ENCODE results near the gene STRIP1. TPM values are rescaled to one million over a fixed set of nuclear protein-coding genes. Genes with fewer than 3 reads are reported as not detected.
"Not testable (repeated sequence)": the region's sequence is repeated elsewhere in the genome, so short reads cannot be mapped to it uniquely, and the experiment has no call there.

The STRIP1 gene
- total and polyA plus RNA-seq, 2 of the 8 experiments (the other 6 are each of a cell fraction or from before 2014, with no cell fraction given): 21.3 to 45.6 TPM

DNA sequence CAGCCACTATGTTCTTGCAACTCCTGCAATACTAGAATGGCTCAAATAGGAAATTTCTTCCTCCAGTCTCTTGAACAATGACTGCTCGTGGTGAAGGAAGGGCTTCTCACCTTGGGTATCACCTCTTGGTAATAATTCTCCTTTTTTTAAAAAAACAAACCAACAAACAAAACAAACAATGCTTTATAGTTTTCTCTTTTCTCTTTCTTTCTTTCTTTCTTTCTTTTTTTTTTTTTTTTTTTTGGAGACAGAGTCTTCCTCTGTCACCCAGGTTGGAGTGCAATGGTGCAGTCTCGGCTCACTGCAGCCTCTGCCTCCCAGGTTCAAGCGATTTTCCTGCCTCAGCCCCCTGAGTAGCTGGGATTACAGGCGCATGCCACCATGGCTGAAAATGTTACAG is 3.7 kb upstream of the STRIP1 start:
- H4K8ac ChIP-seq (ENCODE audit: extremely low read depth, insufficient read depth, low read length); H3K4me1 ChIP-seq (replicated peaks in 1 of 4; ENCODE audit: control insufficient read depth in 3 of 4, insufficient read depth in 4 of 4, low read length in 3 of 4); H3K4me2 ChIP-seq (ENCODE audit: insufficient read depth in 1 of 2, low read depth in 2 of 2, low read length in 2 of 2); H4K5ac ChIP-seq (ENCODE audit: insufficient read length, low read depth, low read length); H2BK12ac ChIP-seq (ENCODE audit: low read depth, low read length); H3K9ac ChIP-seq (replicated peaks in 1 of 4; ENCODE audit: extremely low read depth in 1 of 4, low read depth in 3 of 4, low read length in 3 of 4); H3K18ac ChIP-seq (ENCODE audit: extremely low read depth, low read length); H3K14ac ChIP-seq (ENCODE audit: insufficient read length); H2BK5ac ChIP-seq (ENCODE audit: low read depth, low read length); DNase-seq (ENCODE audit: low read depth in 1 of 2, low spot score in 2 of 2); H4K91ac ChIP-seq (replicated peaks; ENCODE audit: insufficient read length, low read length); H2BK20ac ChIP-seq (ENCODE audit: low read length); H3K4ac ChIP-seq (replicated peaks; ENCODE audit: insufficient read length, low read depth, low read length); H2AK5ac ChIP-seq (ENCODE audit: low read depth, low read length); H3K23ac ChIP-seq (ENCODE audit: insufficient read length); H3K79me2 ChIP-seq (ENCODE audit: control insufficient read depth in 1 of 2, insufficient read depth in 2 of 2, low read length in 2 of 2); H3K27me3 ChIP-seq (replicated peaks in 1 of 4; ENCODE audit: control insufficient read depth in 3 of 4, extremely low read depth in 1 of 4, insufficient read depth in 3 of 4, low read length in 3 of 4); H3K27ac ChIP-seq (ENCODE audit: low read depth, low read length); H3K4me3 ChIP-seq (ENCODE audit: extremely low read depth in 1 of 4, insufficient read depth in 2 of 4, low read depth in 3 of 4, low read length in 4 of 4); H2BK120ac ChIP-seq (replicated peaks; ENCODE audit: low read depth, low read length); H3K79me1 ChIP-seq (ENCODE audit: low read depth, low read length); H3K56ac ChIP-seq (replicated peaks; ENCODE audit: insufficient read length, low read depth, low read length); H3K36me3 ChIP-seq (ENCODE audit: control insufficient read depth in 2 of 4, insufficient read depth in 4 of 4, low read length in 3 of 4); H3K23me2 ChIP-seq (ENCODE audit: low read depth, low read length); H2AFZ ChIP-seq (ENCODE audit: low read length); FAIRE-seq; H2BK15ac ChIP-seq (ENCODE audit: low read length); H4K20me1 ChIP-seq (replicated peaks in 1 of 2; ENCODE audit: control insufficient read depth in 1 of 2, insufficient read depth in 2 of 2, low read length in 2 of 2); H3K9me3 ChIP-seq (ENCODE audit: insufficient read depth in 2 of 2, low read depth in 1 of 2, low read length in 1 of 2): not testable (repeated sequence)
- ChIA-PET POLR2A (ENCODE audit: partially characterized antibody) (interaction anchor here (0.7 to 1.8 kb wide), 4 partner anchors 10 to 14 kb away, joined by 3 to 6 read pairs (median 4); no protein-coding TSS in a partner anchor), CTCF (ENCODE audit: partially characterized antibody) (interaction anchor here (0.8 to 4.2 kb wide), 25 partner anchors 9 to 392 kb away, joined by 3 to 19 read pairs (median 5); no protein-coding TSS in a partner anchor)
- 75% methylated on average over 2 of the region's 4 CpGs; no CpG with 5 or more reads in 1 of the 2 experiments for WGBS, 2 experiments (ENCODE audit: extremely low coverage in 1 of 2, insufficient coverage in 1 of 2, insufficient read length in 1 of 2, insufficient replicate concordance in 2 of 2, low coverage in 1 of 2, low lambda C conversion rate in 2 of 2, missing lambda C conversion rate in 1 of 2)
